SIG-M5 treated with dmso at 0.1 percent for 504 hours (cell line): ENCODE results near the gene AMPD3.

Source experiments
- DNase-seq: peaks from one replicate; lab custom pipeline; 2025; ENCODE audit not compliant: unreplicated experiment; lab: John Stamatoyannopoulos, UW

AMPD3 gene

GRCh38 chr11:10459029-10459970 is 4.2 kb downstream of the AMPD3 start:
- peak; percentile 42 for DNase-seq

- no peak for DNase-seq
These were observed 5.7 kb downstream of the AMPD3 start for GRCh38 chr11:10460611-10461275.

GRCh38 chr11:10461276-10461790 is 6.3 kb downstream of the AMPD3 start:
- DNase-seq, result no peak

GRCh38 chr11:10462746-10463300 is 7.8 kb downstream of the AMPD3 start:
- no peak for DNase-seq

GRCh38 chr11:10473371-10473770 is 18.3 kb downstream of the AMPD3 start:
- no peak for DNase-seq

- no peak for DNase-seq
These were observed 19.5 kb downstream of the AMPD3 start for GRCh38 chr11:10474551-10474950.

- no peak for DNase-seq
These were observed 21.3 kb downstream of the AMPD3 start for GRCh38 chr11:10476342-10476741.

GRCh38 chr11:10476927-10477689 is 22.0 kb downstream of the AMPD3 start:
- no peak for DNase-seq

- no peak for DNase-seq
These were observed 22.6 kb downstream of the AMPD3 start for GRCh38 chr11:10477690-10478046.

GRCh38 chr11:10478066-10478465 is 23.0 kb downstream of the AMPD3 start:
- no peak for DNase-seq

- no peak for DNase-seq
These were observed 23.8 kb downstream of the AMPD3 start for GRCh38 chr11:10478574-10479550.

- DNase-seq, result no peak
These were observed 25.0 kb downstream of the AMPD3 start for GRCh38 chr11:10480026-10480425.

GRCh38 chr11:10480760-10481159 is 25.7 kb downstream of the AMPD3 start:
- DNase-seq, result no peak

GRCh38 chr11:10481560-10482349 is 26.7 kb downstream of the AMPD3 start:
- no peak for DNase-seq

GRCh38 chr11:10483174-10483573 is 28.1 kb downstream of the AMPD3 start:
- no peak for DNase-seq

GRCh38 chr11:10483584-10483983 is 28.5 kb downstream of the AMPD3 start:
- DNase-seq, result no peak

- DNase-seq, result no peak
These were observed 29.6 kb downstream of the AMPD3 start for GRCh38 chr11:10484461-10485180.

- no peak for DNase-seq
These were observed 30.6 kb downstream of the AMPD3 start for GRCh38 chr11:10485646-10486045.
